ENCODE results near the gene IFT122. TPM values are rescaled to one million over a fixed set of nuclear protein-coding genes. Genes with fewer than 3 reads are reported as not detected.

Gene IFT122
- total RNA-seq, 1 donor from 2014 or later, result 37.9 TPM

GRCh38 chr3:129434140-129434539 is 5.9 kb upstream of the IFT122 start:
- DNase-seq (ENCODE audit: low read depth in 2 of 2), result no peak

- no peak for DNase-seq (ENCODE audit: low read depth in 2 of 2)
These were observed 4.7 kb upstream of the IFT122 start for GRCh38 chr3:129435367-129435766.

DNA sequence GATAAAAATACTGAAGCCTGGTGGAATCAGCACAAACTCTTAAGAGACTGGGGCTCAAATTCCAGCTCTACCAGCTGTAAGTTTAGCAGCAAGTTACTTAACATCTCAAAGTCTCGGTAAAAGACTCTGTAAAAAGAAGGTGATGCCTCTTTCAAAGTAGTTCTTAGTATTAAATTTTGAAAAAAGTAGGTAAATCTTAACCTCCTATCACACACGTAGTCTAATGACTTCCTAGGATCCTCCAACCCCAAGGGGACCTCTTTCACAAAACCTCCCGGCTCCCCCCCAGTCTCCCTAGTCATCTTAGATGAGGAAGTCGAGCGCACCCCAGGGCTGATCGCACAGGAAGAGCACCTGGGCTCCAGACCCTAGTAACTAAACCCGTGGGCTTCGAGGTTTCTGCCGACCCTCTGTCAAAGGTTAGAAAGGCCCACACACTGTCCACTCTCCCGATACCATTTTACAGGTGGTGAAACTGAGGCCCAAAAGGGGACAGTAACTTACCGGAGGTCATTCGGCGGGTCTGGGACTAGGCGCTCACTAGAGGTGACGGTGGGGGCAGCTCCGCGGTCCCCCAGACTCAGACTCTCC is 703 bp upstream of the IFT122 start:
- DNase-seq (ENCODE audit: low read depth in 2 of 2), result peak in 1 of 2 donors; percentile 25

DNA sequence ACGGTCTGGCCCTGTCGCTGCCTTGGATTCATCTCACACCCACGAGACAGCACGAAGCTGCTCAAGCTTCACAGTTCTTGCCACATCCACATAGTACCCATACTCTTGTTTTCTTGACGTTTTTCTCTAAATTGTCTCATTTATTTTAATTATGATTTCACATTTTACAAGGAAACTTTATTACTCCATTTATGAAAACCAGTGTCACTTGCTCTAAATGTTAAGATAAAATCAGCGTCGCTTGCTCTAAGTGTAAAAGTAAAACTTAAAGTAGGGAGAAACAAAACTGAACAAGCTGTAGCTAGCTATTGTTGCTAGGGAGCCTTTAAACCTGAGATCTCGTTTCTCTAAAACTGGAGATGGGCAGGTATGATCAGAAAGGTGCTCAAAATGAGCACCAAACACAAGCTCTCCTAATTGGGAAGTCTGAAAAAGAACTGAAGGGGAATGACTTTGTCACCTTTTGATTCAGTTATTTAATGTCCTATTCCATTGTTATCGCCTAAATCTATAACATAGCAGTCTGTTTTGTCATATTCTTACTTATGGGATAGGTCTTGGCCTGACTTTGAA is 680 bp downstream of the IFT122 start:
- no peak for DNase-seq (ENCODE audit: low read depth in 2 of 2)

DNA sequence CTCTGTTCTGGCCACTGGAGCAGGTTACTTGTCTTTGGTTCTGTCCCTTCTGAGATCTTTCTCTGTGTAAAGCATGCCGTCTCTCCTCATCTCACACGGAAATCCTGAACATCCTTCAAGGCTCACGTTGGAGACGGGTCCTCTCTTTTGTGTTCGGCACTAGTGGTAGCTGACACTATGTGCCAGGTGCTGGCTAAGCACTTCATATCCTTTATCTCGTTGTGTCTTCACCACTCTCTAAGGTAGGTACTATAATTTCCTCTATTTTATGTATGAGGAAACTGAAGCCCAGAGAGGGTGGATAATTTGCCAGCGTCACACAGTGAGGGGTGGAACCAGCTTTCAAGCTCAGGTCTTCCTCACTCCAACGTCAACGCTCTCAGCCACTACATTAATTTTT is 1.2 kb downstream of the IFT122 start:
- peak; percentile 33 to 35 for DNase-seq (ENCODE audit: low read depth in 2 of 2)

- DNase-seq (ENCODE audit: low read depth in 2 of 2), result peak; percentile 74 to 93
These were observed 1.8 kb downstream of the IFT122 start for GRCh38 chr3:129441782-129442181.

- no peak for DNase-seq (ENCODE audit: low read depth in 2 of 2)
These were observed 2.5 kb downstream of the IFT122 start for GRCh38 chr3:129442486-129442885.

GRCh38 chr3:129442947-129443346 is 2.9 kb downstream of the IFT122 start:
- no peak for DNase-seq (ENCODE audit: low read depth in 2 of 2)

DNA sequence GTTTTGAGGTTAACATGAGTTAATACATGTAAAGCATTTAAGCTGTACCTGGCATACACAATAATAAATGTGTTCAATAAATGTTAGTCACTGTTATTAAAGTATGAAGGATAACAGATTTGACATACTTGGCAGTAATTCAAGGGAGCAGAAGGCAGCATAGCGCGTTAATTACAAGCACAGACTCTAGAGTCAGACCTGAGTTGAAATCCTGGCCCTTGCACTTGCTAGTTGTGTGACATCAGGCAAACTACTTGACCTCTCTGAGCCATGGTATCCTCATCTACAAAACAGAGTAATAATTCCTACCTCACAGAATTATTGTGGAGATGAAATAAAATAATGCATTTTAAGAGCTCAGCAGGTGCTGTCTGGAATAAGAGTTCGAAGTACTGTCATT is 5.4 kb downstream of the IFT122 start:
- DNase-seq (ENCODE audit: low read depth in 2 of 2), result no peak

DNA sequence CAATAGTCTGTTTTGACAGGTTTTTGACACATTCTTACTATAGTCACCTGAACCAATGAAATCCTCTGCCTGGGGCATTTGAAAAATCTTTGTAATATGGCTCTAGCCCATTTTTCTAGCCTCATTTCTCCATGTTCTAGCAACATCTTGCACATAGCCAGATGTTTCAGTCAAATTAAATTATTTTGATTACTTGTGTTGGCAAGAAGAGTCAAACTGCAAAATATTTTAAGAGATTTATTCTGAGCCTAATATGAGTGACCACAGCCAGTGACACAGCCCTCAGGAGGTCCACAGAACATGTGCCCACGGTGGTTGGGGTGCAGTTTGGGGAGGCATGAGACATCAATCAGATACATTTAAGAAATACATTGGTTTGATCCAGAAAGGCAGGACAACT is 6.9 kb downstream of the IFT122 start:
- no peak for DNase-seq (ENCODE audit: low read depth in 2 of 2)

GRCh38 chr3:129448186-129448895 is 8.3 kb downstream of the IFT122 start:
- DNase-seq (ENCODE audit: low read depth in 2 of 2), result no peak

GRCh38 chr3:129449279-129450115 is 9.5 kb downstream of the IFT122 start:
- peak; percentile 57 to 60 for DNase-seq (ENCODE audit: low read depth in 2 of 2)

GRCh38 chr3:129453732-129454131 is 13.7 kb downstream of the IFT122 start:
- no peak for DNase-seq (ENCODE audit: low read depth in 2 of 2)

- DNase-seq (ENCODE audit: low read depth in 2 of 2), result no peak
These were observed 20.1 kb downstream of the IFT122 start for GRCh38 chr3:129460155-129460554.

DNA sequence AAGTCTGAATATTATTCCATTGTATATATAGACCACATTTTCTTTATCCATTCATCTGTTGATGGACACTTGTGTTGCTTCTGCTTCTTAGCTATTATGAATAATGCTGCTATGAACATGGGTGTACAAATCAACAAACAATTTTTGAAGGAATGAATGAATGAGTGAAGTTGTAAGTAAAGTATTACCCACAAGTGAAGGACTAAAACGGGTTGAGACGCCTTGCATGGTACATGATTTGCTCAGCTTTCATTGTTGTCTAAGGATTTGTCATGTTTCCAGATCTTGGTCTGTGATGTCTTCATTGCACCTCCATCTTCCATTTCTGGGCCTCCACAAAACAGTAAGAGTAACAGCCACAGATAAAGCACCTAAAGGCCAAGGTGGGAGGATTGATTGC is 20.5 kb downstream of the IFT122 start:
- no peak for DNase-seq (ENCODE audit: low read depth in 2 of 2)

DNA sequence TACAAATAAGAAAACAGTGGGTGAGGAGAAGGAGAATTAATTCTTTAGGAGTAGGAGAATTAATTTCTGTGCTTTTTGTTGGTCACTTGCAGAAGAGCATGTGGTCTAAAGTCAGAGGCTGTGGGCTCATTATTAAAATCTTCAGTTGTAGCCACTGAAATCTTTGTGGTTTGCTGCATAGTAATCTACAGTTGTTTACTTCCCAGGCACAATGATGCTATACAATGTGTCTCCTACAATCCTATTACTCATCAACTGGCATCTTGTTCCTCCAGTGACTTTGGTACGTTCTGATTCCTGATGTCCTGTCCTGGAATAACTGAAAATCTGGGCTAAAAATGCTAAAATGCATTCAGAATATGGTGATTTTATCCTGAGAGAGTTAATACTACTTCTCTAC is 21.0 kb downstream of the IFT122 start:
- peak in 1 of 2 donors; percentile 48 for DNase-seq (ENCODE audit: low read depth in 2 of 2)

DNA sequence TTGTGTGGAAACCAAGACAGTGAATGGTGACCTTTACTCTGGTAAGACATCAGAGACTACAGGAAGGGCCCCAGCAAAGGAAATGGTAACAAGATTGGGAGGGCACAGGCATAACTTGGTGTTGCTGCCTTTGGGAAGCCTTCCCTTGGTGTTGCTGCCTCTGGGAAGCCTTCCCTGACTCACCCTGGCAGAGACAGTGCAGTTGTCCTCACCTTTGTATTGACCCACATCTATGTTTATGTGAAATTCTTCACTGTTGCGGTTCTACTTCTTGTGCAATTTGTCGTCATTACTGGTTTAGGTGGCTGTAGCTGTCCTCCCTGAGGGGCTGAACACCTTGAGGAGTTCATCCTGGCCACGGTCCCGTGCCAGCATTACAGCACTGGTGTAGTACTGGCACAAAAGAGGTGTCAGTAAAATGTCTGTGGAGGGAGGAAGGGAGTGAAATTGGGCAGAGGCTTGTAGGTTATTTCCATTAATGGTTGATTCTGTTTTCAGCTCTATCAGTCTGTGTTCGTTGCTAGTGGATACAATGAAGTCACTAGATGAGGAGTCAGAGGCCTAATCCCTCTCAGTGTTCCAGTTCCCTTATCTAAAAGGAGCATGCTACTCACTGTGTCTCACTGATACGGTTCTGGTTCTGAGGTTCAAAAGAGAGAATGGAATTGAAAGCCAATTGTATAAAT is 21.6 kb downstream of the IFT122 start:
- no peak for DNase-seq (ENCODE audit: low read depth in 2 of 2)

DNA sequence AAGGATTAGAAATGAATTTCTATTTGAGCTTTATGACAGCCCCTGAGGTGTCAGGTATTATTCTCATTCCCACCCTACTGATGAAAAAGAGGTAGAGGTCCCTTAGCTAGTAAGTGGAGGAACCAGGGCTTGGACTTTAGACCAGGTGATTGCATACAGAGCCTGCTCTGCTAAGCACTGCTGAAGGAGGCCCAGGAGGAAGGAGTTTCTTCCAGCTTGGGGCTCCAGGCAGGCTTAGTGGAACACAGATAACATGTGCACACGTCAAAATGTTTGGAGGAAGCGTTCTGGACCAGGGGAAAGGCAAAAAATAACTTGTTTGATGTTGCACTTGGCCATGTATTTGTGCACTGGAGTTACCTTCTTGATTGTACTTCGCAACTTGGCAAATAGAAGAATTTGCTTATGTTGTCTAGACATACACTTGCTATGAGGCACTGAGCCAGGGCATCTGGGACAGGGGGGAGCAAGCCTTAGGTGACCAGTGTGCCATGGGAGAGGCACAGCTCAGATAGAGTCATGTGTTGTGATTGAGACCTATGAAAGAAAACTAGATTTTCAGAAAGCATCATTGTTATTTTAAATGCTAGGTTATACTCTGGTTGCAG is 22.4 kb downstream of the IFT122 start:
- no peak for DNase-seq (ENCODE audit: low read depth in 2 of 2)

- no peak for DNase-seq (ENCODE audit: low read depth in 2 of 2)
These were observed 23.1 kb downstream of the IFT122 start for GRCh38 chr3:129463094-129463493.

DNA sequence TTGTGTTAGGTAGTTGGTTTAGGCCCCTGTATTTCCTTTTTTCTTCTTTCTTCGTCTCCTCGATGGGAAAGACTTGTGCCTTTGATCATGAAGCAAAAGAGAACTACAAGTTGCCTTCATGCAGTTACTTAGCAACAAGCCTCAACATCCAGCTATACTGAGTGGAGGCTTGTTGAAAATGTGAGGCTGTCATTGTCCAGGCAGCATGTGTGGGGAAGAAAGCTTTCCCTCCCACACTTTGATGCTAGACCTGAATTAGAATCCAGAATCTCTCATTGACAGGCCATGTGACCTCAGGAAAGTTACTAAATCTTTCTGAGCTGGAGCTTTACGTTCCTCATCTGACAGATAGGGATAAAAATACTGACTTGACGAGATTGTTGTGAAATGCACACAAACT is 23.7 kb downstream of the IFT122 start:
- DNase-seq (ENCODE audit: low read depth in 2 of 2), result no peak

- no peak for DNase-seq (ENCODE audit: low read depth in 2 of 2)
These were observed 27.9 kb downstream of the IFT122 start for GRCh38 chr3:129467932-129468331.
